GM12878 (cell line): ENCODE measurements around the gene TCF15. TPM values are rescaled to one million over a fixed set of nuclear protein-coding genes. Genes with fewer than 3 reads are reported as not detected.
"Not testable (repeated sequence)": the region's sequence is repeated elsewhere in the genome, so short reads cannot be mapped to it uniquely, and the experiment has no call there.

Experiments
- ATAC-seq: fragments of 200-7000 bp; cut with Tn5 transposase; 3 replicates; pipeline ENCODE4 v1.9.1; 2020; ENCODE audit warnings: mild to moderate bottlenecking, moderate library complexity
- BruUV-seq: library from RNA; stranded (reverse); fragments of 400-500 nt; replicated peaks from 2 replicates; lab custom pipeline; 2021; lab: Mats Ljungman, UMichigan
- CTCF ChIA-PET: fragments of 300-600 bp; sonication (Branson Sonifier 250); formaldehyde crosslinking; extraction: SDS; loops from one replicate; lab custom pipeline; 2021; ENCODE audit warnings: inconsistent platforms; lab: Yijun Ruan, JAX
- POLR2A ChIA-PET: fragments of 350-600 bp; formaldehyde crosslinking; extraction: SDS; loops from one replicate; lab custom pipeline; 2021; ENCODE audit warnings: inconsistent platforms; lab: Charles Lee
- RAD21 ChIA-PET: fragments of 300-600 bp; sonication (Branson Sonifier 250); formaldehyde crosslinking; loops from one replicate; lab custom pipeline; 2023; ENCODE audit warnings: antibody characterized with exemption; ENCODE audit not compliant: unreplicated experiment; lab: Charles Lee
- SMC1A ChIA-PET: fragments of 300-600 bp; sonication (Branson Sonifier 250); formaldehyde crosslinking; loops from one replicate; lab custom pipeline; 2023; ENCODE audit not compliant: unreplicated experiment, uncharacterized antibody; lab: Charles Lee
- DNase-seq: peaks from one replicate; pipeline ENCODE4 v3.0.0-alpha.2; 2011; ENCODE audit warnings: low read depth, low spot score
- FAIRE-seq: peaks from 3 replicates; lab custom pipeline; 2011; peaks lifted over from hg19 to GRCh38; lab: Jason Lieb, UNC
- H2AFZ ChIP-seq: 2 replicates; pipeline ENCODE4 v1.6.0; 2011; ENCODE audit warnings: low read depth, low read length, control low read depth; ENCODE audit not compliant: control insufficient read depth
- H3K27ac ChIP-seq: 2 replicates; pipeline ENCODE4 v1.5.1; 2011; ENCODE audit warnings: control low read depth; ENCODE audit not compliant: control insufficient read depth, insufficient read depth
- H3K27me3 ChIP-seq, 2 experiments: replicated peaks in 1 of 2; 2 replicates each; pipeline versions ENCODE4 v1.6.0 to v1.6.1; 2011; ENCODE audit warnings: low read length in 1 of 2; ENCODE audit not compliant: control insufficient read depth in 2 of 2, insufficient read depth in 2 of 2
- H3K36me3 ChIP-seq, 2 experiments: 2 replicates each; pipeline ENCODE4 v1.5.1; 2011; ENCODE audit warnings: low read length in 1 of 2; ENCODE audit not compliant: control insufficient read depth in 2 of 2, insufficient read depth in 2 of 2
- H3K4me1 ChIP-seq: 2 replicates; pipeline ENCODE4 v1.6.1; 2011; ENCODE audit warnings: mild to moderate bottlenecking, low read length, moderate library complexity, mixed read lengths; ENCODE audit not compliant: control insufficient read depth, insufficient read depth
- H3K4me2 ChIP-seq: 2 replicates; pipeline ENCODE4 v1.6.0; 2011; ENCODE audit warnings: control low read depth; ENCODE audit not compliant: control insufficient read depth, insufficient read depth
- H3K4me3 ChIP-seq: fragments of 200-600 bp; sonication (generic); 2 replicates; pipeline ENCODE4 v1.5.1; 2016
- H3K79me2 ChIP-seq: 2 replicates; pipeline ENCODE4 v1.6.0; 2011; ENCODE audit warnings: low read length; ENCODE audit not compliant: control insufficient read depth, insufficient read depth
- H3K9ac ChIP-seq: 2 replicates; pipeline ENCODE4 v1.8.0; 2011; ENCODE audit warnings: low read length, control low read depth, mixed read lengths; ENCODE audit not compliant: control insufficient read depth, insufficient read depth
- H3K9me3 ChIP-seq: replicated peaks from 3 replicates; pipeline ENCODE4 v1.5.1; 2011; ENCODE audit warnings: mild to moderate bottlenecking, low read length; ENCODE audit not compliant: control insufficient read depth, insufficient read depth
- H4K20me1 ChIP-seq: 2 replicates; pipeline ENCODE4 v1.6.0; 2011; ENCODE audit not compliant: control insufficient read depth, insufficient read depth
- CBFB ChIP-seq: IDR thresholded peaks from 2 replicates; pipeline ENCODE4 v1.6.1; 2016; ENCODE audit warnings: antibody characterized with exemption, low read depth
- ZBTB40 ChIP-seq: fragments of 450-650 bp; IDR thresholded peaks from 2 replicates; pipeline ENCODE4 v1.6.1; 2016; ENCODE audit warnings: mild to moderate bottlenecking, moderate library complexity, borderline replicate concordance
- WGBS: methylation state at CpG from one replicate; pipeline ENCODE4 v1.1.6; 2016; ENCODE audit warnings: low lambda C conversion rate; ENCODE audit not compliant: insufficient replicate concordance, insufficient coverage; ENCODE audit errors: missing lambda C conversion rate; 5-methylcytosine and 5-hydroxymethylcytosine counted together
- in situ Hi-C: fragments of 300-500 bp; cut with MboI; formaldehyde crosslinking; loops from 9 replicates; pipeline ENCODE4 v1.14.3; 2018; ENCODE audit warnings: mixed read lengths
- intact Hi-C: fragments of 100-400 bp; cut with micrococcal nuclease; formaldehyde crosslinking; loops from one replicate; pipeline ENCODE4 v1.14.2; 2022; ENCODE audit not compliant: unreplicated experiment
- polyA plus RNA-seq, 11 experiments: library from polyadenylated mRNA; depleted of rRNA in 4 of 11; unstranded in 6 of 11; stranded (reverse) in 5 of 11; fragments of >200 nt; fragmentation: Nextera tagmentation in 4 of 11; fragmentation: Illumina TruSeq in 1 of 11; extraction: Ambion mirVana in 4 of 11; extraction: Trizol in 1 of 11; gene quantifications; 1 replicate in 1 of 11; 2 replicates in 10 of 11; pipeline versions ENCODE4 v1.2.1 to v1.2.3, GENCODE V29; 2011 to 2016; ENCODE audit warnings: inconsistent platforms in 2 of 11, missing spikeins in 2 of 11, low read depth in 1 of 11
- total RNA-seq, 4 experiments: library from RNA; depleted of rRNA in 3 of 4; stranded (reverse); fragments of >200 nt in 3 of 4; fragmentation: Illumina TruSeq in 1 of 4; extraction: Trizol in 1 of 4; gene quantifications; 2 replicates each; pipeline versions ENCODE4 v1.2.1 to v1.2.3, GENCODE V29; 2013 to 2021

Gene TCF15
- total and polyA plus RNA-seq, 10 of the 15 experiments (the other 5 are each of a cell fraction or from before 2014, with no cell fraction given), result 0.08 TPM; not detected in 9

GRCh38 chr20:582204-582603 lies 27.9 kb downstream of the TCF15 start (continued):
- TF ChIP-seq ZBTB40 (no peak), CBFB (no peak)
- TF ChIP-seq, all 136 proteins: peak for 1

GRCh38 chr20:578940-579690 lies 31.0 kb downstream of the TCF15 start:
- H3K27me3 ChIP-seq, H3K36me3 ChIP-seq, H3K4me1 ChIP-seq, CTCF ChIA-PET, FAIRE-seq, H3K9ac ChIP-seq, H2AFZ ChIP-seq, POLR2A ChIA-PET, H3K4me3 ChIP-seq, in situ Hi-C loops, H3K9me3 ChIP-seq, H3K79me2 ChIP-seq, BruUV-seq, H3K27ac ChIP-seq, H4K20me1 ChIP-seq, ATAC-seq, H3K4me2 ChIP-seq, DNase-seq: not testable (repeated sequence)
- 76% methylated on average over 7 of the region's 8 CpGs for WGBS
- SMC1A ChIA-PET, result interaction anchor here (1.4 to 1.7 kb wide), 2 partner anchors 17 to 35 kb away, joined by 3 read pairs; no protein-coding TSS in a partner anchor
- intact Hi-C loops, result loop anchor here (5.0 kb wide), 1 partner anchor 73 kb away; the partner anchor contains the start of gene SRXN1
- RAD21 ChIA-PET, result interaction anchor here (1.8 kb wide), 1 partner anchor 67 kb away, joined by 5 read pairs; no protein-coding TSS in a partner anchor
